ENCODE results near the gene UNC93B1. TPM values are rescaled to one million over a fixed set of nuclear protein-coding genes. Genes with fewer than 3 reads are reported as not detected.

The UNC93B1 gene
- total and polyA plus RNA-seq, 2 of the 13 experiments (the other 11 are each of a cell fraction or from before 2014, with no cell fraction given) = 8.8 to 18.9 TPM

DNA sequence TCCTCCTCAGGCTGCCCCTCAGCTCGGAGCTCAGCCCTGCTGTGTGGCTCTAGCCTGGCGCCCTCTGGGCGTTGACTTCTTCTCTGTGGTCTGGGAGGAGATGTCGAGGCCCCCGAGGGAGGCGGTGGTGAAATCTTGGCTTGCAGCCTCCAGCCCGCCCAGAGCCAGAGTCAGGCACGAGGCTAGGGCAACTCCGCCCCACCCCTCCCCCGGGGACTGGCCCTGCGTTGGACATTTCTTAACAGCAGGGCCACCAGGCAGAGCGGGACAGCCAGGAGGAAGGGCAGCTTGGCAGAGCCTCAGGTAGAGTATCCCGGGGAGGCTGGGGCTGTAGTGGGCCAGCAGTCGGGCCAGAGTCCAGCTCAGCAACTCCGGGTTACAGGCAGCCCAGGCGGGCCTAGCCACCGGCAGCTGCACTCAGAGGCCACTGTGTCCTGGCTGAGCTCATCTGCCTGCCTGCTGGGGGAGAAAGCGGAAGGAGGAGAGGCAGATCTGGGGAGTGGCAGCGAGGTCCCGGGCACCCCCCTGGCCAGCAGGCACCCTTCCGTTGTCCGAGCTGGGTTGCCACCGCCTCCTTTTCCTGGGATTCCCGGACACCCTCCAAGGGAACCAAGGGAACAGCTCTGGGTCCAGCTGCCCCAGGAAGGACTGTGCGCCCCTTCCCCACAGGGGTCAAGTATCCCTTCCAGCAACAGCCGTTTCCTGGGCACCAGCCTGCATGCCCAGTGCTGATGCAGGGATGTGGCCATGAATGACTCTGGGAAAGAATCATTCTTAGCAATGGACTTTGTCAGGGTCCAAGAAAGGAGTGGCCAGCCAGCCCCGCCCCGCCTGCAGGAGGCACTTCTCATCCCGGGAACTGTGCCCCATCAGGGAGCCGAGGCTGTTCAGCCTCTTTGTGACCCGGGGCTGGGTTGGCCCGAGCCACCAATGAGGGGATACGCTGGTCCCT lies 6.5 kb upstream of the UNC93B1 start, which contains the start of gene ALDH3B1 (continued):
- TF ChIP-seq ZSCAN31 (CRISPR knock-in tag; IDR thresholded peaks at IDR 0.05; ENCODE audit: low read depth) = peak; percentile 87
- TF ChIP-seq GABPB1 (CRISPR knock-in tag; IDR thresholded peaks at IDR 0.05) = peak; percentile 53; the same call in 1 of the 2 replicates
- peak; percentile 35; the same call in 1 of the 2 replicates for TF ChIP-seq ESRRA (CRISPR knock-in tag; IDR thresholded peaks at IDR 0.05; ENCODE audit: low read depth)
- no peak for TF ChIP-seq ZNF160 (CRISPR knock-in tag; IDR thresholded peaks at IDR 0.05)
- 0 out of 2 replicates have a peak, but pooled peaks have one; percentile 5 for TF ChIP-seq FOXJ3 (CRISPR knock-in tag; IDR thresholded peaks at IDR 0.05; ENCODE audit: borderline replicate concordance)
- TF ChIP-seq ARID4A (CRISPR knock-in tag; IDR thresholded peaks at IDR 0.05; ENCODE audit: borderline replicate concordance) = peak; percentile 49; the same call in 1 of the 2 replicates
- no peak for TF ChIP-seq CENPX (CRISPR knock-in tag; IDR thresholded peaks at IDR 0.05)
- TF ChIP-seq, protein P1, sequence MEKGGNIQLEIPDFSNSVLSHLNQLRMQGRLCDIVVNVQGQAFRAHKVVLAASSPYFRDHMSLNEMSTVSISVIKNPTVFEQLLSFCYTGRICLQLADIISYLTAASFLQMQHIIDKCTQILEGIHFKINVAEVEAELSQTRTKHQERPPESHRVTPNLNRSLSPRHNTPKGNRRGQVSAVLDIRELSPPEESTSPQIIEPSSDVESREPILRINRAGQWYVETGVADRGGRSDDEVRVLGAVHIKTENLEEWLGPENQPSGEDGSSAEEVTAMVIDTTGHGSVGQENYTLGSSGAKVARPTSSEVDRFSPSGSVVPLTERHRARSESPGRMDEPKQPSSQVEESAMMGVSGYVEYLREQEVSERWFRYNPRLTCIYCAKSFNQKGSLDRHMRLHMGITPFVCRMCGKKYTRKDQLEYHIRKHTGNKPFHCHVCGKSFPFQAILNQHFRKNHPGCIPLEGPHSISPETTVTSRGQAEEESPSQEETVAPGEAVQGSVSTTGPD (CRISPR knock-in tag; IDR thresholded peaks at IDR 0.05) = no peak
- TF ChIP-seq HNRNPLL (IDR thresholded peaks at IDR 0.05; ENCODE audit: low read depth, low read length, poor library complexity, severe bottlenecking) = peak; percentile 37
- TF ChIP-seq UBTF (CRISPR knock-in tag; IDR thresholded peaks at IDR 0.05) = peak; percentile 94
- peak; percentile 41; the same call in 1 of the 2 replicates for TF ChIP-seq ZNF724P (CRISPR knock-in tag; IDR thresholded peaks at IDR 0.05; ENCODE audit: borderline replicate concordance)
